ENCODE data around the gene INTS1.
A peak's percentile ranks its signal among the peaks of the same experiment; 100 is the strongest.

The INTS1 gene

GRCh38 chr7:1508277-1508758 is 4.1 kb upstream of the INTS1 start:
- no peak for DNase-seq (ENCODE audit: low spot score)

- DNase-seq (ENCODE audit: low spot score), result peak; percentile 27
Observed at GRCh38 chr7:1505731-1506550, 1.8 kb upstream of the INTS1 start.

- no peak for DNase-seq (ENCODE audit: low spot score)
Observed at GRCh38 chr7:1503390-1503789, 799 bp downstream of the INTS1 start.

DNA sequence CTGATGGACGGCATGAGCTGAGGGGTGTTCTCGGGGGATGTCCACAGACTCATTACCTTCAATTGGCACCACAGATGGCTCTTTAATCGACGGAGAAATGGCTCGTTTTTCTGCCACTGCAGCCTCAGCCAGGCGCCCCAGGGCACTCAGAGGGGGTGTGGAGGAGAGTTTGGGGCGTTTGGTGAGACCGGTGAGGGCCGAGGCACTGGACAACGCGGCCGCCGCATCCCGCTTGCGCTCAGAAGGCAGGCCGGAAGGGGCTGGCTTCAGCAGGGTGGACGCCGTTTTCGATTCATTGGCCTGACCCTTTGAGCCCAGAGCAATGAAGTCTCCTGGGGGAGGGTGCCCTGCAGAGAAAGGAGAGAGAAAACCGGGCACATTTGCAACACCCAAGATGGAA is 1.3 kb downstream of the INTS1 start:
- DNase-seq (ENCODE audit: low spot score), result no peak

DNA sequence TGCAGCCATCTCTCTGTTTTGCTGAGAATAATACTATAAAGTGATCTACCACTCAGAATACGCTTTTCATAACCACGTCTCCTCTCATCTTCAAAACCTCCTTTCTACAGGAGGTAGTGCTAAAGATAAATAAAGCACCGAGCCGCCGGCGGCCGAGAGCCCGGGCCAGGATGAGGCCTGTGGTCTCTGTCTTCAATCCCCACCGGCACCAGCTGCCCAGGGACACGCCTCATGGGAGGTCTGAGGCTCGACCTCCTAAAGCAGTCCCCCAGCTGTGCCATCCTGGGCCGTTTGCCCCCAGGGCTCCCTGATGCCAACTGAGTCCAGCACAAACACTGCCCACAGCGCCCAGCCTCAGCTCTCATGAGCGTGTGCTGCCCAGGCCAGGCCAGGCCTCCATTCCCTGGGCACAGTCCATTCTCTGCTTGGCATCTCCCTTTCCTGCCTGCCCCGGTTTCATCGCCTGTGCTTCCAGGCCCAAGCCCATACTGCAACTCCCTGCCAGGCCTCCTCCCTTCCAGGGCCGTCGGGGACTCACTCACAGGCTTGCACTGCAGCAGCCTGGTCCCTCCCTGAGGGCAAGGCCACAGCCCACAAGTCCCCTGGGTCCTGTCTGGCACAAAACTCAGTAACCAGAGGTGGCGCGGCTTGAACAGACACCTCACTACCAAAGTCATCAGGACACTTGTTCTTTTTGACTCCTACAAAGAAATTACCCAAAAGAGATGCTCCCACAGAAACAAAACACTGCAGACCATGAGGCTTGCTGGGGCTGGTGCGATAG is 2.5 kb downstream of the INTS1 start:
- DNase-seq (ENCODE audit: low spot score), result no peak

DNA sequence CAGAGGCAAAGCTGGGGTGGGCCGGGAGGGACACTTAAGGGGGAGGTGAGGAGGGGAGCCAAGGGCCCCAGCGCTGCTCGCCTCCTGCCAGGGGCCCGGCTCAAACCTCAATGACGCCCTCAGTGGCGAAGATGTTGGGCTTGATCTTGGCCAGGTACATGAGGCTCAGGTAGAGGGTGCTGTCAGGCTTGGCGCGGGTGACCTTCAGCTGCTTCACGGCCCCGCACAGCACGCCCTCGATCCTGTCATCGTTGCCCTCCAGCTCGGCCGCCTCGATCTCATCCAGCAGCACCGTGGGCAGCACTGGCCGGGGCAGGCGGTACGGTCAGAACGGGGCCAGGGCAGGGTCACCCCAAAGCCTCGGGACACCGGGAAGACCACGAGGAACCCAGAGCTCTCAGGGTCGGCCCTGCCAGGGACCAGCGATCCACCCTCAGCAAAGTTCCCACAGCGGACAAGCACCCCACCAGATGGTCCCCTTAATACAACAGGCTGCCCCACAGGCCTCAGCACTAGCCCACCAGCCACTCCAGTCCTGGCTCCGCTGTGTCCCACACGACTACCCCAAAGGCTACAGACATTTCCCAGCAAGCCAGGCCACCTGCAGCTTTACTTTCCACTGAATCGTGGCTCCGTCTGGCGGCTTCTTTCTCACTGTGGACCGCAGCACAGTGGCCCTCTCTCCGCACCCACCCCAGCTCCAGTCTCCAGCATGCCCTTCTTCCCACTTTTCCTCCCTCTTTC is 4.0 kb downstream of the INTS1 start:
- DNase-seq (ENCODE audit: low spot score), result no peak

DNA sequence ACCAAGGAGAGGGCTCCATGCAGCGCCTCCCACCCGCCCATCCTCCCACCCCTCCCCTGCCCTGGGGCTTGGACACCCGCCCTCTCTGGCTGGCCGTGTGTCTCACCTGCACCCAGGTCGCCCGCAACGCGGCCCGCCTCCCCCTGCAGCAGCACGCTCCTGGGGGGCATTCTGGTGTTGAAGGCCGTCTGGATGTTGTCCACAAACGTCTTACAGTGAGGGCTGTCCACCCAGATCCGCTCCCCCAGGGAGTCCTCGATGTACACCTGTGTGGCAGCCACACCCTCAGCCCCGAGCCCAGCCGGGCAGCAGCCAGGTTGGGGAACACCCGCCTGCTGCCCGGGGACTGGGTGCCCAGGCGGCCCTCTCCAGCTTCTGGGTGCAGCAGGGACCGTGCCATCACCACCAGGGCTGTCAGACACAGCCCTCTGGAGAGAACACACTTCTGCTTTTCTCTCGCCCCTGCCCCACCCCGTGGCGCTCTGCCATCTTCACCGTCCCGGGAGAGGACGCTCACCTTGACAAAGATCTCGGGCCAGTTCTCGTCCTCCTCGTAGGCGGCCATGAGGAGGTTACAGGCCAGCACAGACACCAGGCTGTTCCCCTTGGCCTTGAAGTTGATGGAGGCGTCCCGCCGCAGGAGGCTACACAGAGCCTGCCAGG is 4.7 kb downstream of the INTS1 start:
- no peak for DNase-seq (ENCODE audit: low spot score)

DNA sequence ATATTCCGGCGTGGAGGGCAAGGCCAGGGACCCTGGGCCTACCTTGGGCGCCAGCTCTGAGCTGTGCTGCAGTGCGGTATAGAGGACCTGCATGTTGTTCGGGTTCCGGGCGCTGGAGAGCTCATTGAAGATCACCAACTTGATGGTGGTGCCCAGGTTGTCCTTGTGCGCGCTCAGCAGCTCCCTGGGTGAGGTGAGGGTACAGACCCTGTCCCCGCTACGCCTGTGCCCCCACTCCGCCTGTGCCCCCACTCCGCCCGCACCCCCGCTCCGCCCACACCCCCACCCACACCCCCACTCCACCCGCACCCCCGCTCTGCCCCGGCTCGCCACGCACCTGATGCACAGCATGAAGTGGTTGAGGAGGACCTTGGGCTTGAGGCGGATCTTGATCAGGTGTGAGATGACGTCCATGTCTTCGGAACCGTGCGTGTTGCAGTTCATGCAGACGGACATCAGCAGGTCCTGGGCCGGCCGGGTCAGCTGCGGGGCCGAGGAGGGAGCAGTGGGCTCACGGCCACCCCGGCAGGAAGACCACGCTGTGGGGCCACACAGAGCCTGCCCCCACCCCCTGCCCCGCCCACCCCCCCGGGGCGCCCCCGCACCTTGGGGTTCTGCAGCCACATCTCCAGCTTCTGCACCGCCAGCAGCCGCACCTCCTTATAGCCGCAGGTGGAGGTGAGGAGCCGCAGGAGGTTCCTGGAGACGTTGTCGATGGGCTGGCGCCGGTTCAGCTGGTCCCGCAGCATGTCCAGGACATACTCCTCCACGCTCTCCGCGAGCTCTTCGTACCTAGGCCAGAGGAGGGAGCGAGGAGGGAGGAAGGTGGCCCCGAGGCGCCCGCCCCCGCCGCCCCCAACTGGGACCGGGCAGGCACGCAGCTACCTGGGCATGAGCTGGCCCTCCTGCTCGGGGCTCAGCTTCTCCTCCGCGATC is 5.6 kb downstream of the INTS1 start:
- no peak for DNase-seq (ENCODE audit: low spot score)

DNA sequence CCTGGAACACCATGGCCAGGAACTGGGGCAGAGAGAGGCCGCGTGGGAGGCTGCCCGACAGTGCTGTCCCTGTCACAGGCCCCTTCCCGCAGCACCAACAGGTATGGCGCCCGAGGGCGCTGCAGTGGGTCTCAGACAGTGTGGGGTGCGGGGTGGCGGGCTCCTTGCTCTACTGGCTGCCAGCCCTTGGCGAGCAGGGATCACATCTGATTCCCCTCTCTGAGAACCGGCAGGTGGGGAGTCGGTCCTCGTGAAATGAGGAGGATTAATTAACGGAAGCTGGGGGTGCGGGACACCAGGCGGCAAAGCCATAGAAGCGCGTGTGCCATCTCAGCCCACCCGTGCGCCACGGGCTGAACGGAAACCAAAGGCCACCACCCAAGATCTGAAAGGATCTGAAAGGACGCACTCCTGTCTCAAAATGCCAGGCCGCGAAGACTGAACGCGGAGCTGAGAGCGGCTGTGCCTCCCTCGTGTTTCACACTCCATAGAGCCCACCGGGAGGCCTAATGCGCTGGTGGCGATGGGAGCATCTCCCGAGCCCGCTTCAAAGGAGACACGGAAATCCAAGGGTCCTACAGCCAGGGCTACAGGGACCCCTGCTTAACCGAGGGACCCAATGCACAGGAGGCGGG is 6.8 kb downstream of the INTS1 start:
- no peak for DNase-seq (ENCODE audit: low spot score)

- no peak for DNase-seq (ENCODE audit: low spot score)
Observed at GRCh38 chr7:1496531-1497292, 7.5 kb downstream of the INTS1 start.

DNA sequence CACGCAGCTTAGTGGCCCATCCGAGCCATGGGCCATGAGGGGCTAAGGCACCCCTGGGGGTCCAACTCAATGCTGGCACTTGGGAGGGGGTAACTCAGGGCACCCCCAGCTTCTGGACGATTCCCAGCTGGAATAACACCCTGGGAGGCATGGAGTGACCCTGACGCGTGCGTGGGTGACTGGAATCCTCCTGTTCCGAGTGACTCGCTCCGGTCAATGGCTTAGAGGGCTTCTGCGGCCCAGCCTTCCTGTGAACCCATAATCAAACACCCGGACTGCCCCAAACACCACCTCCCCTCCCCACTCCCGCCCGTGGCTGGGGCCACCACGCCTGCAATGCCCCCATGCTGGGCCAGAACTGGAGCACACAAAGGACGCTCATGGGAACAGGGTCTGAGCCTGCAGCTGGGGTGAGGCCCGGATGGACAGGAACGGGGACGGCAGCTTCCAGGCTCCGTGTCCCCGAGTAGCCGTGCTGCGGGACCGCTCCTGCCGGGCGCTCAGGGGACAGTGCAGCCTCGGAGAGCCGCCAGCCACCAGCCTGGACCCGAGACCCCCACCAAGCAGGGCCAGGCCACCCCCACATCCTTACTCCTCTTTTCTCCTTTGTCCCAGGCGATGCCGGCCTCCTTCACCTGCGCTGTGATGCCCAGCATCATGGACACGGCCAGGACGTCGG is 8.5 kb downstream of the INTS1 start:
- DNase-seq (ENCODE audit: low spot score), result no peak

- DNase-seq (ENCODE audit: low spot score), result no peak
Observed at GRCh38 chr7:1494866-1495563, 9.2 kb downstream of the INTS1 start.

- no peak for DNase-seq (ENCODE audit: low spot score)
Observed at GRCh38 chr7:1494447-1494846, 9.7 kb downstream of the INTS1 start.

DNA sequence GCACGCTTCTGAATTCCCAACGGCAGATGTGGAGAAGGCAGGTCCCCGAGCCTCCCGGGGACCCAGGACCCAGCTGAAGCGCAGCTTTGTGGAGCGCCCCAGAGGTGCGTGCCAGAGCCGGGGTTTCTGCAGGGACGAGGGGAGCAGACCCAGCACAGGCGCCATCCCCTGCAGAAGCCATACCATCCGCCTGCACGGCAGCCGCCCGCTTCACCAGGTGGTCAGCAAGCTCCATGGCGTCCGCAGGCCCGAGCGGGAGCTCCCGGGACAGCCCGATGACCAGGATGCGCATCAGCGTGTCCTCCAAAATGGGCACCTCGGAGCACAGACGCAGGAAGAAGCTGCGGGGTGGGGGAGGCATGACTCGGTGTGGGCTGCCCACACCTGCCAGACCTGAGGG is 10.6 kb downstream of the INTS1 start:
- no peak for DNase-seq (ENCODE audit: low spot score)

DNA sequence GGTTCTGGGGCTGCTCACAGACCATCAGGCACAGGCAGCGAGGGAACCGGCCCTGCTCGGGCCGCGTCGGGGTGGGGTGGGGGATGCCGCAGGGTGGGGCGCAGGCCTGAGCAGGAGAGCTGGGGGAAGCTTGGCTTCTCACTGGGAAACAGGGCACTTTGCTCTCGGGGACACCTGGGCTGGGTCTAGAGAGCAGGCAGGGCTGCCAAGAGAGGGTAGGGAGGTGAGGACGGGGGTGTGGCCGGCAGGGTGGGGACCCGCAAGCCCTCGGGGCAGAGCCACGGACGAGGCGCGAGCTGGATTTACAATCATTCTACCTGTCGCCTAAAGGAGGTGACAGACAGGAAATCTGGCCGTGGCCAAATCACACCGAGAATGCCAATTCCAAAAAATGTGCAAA is 11.1 kb downstream of the INTS1 start:
- DNase-seq (ENCODE audit: low spot score), result no peak

DNA sequence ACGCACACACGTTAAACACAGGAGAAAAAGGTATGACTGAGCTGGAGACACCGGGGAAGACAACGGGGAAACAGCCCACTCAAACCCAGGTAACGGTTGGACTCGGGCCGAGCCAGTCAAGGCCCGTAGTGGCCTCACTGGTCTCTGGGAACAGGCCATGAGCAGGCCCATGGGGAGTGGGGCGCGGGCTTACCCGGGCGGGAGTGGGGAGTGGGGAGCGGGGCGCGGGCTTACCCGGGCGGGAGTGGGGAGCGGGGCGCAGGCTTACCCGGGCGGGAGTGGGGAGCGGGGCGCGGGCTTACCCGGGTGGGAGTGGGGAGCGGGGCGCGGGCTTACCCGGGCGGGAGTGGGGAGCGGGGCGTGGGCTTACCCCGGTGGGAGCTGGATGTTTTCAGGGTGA is 11.5 kb downstream of the INTS1 start:
- DNase-seq (ENCODE audit: low spot score), result no peak

DNA sequence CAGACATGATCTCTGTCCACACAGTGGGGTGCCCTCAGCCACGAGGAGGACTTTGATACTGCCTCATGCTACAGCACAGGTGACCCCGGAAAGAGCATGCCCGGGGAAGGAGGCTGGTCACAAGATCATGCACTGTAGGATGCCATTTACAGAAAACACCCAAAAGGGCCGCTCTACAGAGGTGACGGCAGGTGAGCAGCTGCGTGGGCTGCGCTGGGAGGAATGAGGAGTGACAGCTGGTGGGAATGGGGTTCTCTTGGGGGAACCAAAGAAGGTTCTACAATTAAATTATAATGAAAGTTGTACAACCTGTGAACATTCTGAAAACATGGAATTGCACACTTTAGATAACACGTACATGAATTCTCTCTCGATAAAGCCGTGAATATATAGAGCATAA is 12.0 kb downstream of the INTS1 start:
- DNase-seq (ENCODE audit: low spot score), result no peak

DNA sequence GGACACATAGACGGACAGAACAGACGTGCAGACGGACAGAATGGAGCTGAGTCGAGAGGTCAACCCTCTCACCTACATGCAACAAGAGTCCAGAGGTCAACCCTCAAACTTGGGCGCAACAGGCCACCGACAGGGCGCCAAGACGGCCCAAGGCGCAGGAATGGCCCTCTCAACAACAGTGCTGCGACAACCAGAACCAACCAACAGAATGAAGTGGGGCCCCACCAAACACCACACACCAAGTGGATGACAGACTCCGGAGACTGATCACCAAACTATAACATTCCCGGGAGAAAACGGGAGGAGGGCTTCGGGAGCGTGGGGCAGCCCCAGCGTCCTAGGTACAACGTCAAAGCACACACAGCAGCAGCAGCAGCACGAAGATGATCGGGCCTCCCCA is 13.4 kb downstream of the INTS1 start:
- no peak for DNase-seq (ENCODE audit: low spot score)
